ENCODE measurements around the gene TMBIM1. TPM values are rescaled to one million over a fixed set of nuclear protein-coding genes. Genes with fewer than 3 reads are reported as not detected.

The TMBIM1 gene
- total RNA-seq, 6 donors from 2014 or later = 112 to 359 (median 236) TPM

GRCh38 chr2:218298314-218298875, 6.1 kb upstream of the TMBIM1 start:
- no peaks in the 10 kb centered on the region for H3K9me3 ChIP-seq
- ATAC-seq (ENCODE audit: low FRiP score in 2 of 2) = no peak
- peak overlapping the region; percentile 52 to 99 (median 60) for H3K27ac ChIP-seq
- no peaks in the 10 kb centered on the region for H3K36me3 ChIP-seq
- no peak overlapping the region for H3K4me3 ChIP-seq
- no peak for DNase-seq
- H3K4me1 ChIP-seq = peaks cover 28 to 39% (median 30%) of the 10 kb centered on the region in 4 donors
- no peaks in the 10 kb centered on the region for H3K27me3 ChIP-seq
- peak in 1 of 2 donors; percentile 2 for TF ChIP-seq POLR2AphosphoS5 (IDR thresholded peaks at IDR 0.05)
- no peak for TF ChIP-seq POLR2A (IDR thresholded peaks at IDR 0.05)
- TF ChIP-seq CTCF (IDR thresholded peaks at IDR 0.05) = no peak
- 73 to 86% methylated on average over 6 of the region's 6 CpGs for WGBS, 2 donors

- TF ChIP-seq CTCF (IDR thresholded peaks at IDR 0.05) = no peak
- TF ChIP-seq POLR2A (IDR thresholded peaks at IDR 0.05) = no peak
- TF ChIP-seq POLR2AphosphoS5 (IDR thresholded peaks at IDR 0.05) = no peak
- no peak for TF ChIP-seq EP300 (IDR thresholded peaks at IDR 0.05)
- H3K27me3 ChIP-seq = no peaks in the 10 kb centered on the region
- peaks cover 38 to 49% (median 39%) of the 10 kb centered on the region in 4 donors for H3K4me1 ChIP-seq
- H3K9me3 ChIP-seq = no peaks in the 10 kb centered on the region
- H3K27ac ChIP-seq = peak overlapping the region in 3 of 4 donors; percentile 49 to 99 (median 55)
- ATAC-seq (ENCODE audit: low FRiP score in 2 of 2) = no peak
- 87 to 88% methylated on average over 7 of the region's 7 CpGs for WGBS, 2 donors
- DNase-seq = no peak
- no peak overlapping the region for H3K4me3 ChIP-seq
- H3K36me3 ChIP-seq = no peaks in the 10 kb centered on the region
Measured at GRCh38 chr2:218296847-218297246, 4.5 kb upstream of the TMBIM1 start.

- 60 to 70% methylated on average over 1 of the region's 1 CpG for WGBS, 2 donors
- no peak for DNase-seq
- Histone ChIP-seq H3K9me3 (no peaks in the 10 kb centered on the region), H3K27ac (peak overlapping the region in 3 of 4 donors; percentile 9 to 99 (median 85)), H3K27me3 (no peaks in the 10 kb centered on the region), H3K4me3 (no peak overlapping the region), H3K36me3 (no peaks in the 10 kb centered on the region), H3K4me1 (peaks cover 34 to 52% (median 39%) of the 10 kb centered on the region in 4 donors)
- ATAC-seq (ENCODE audit: low FRiP score in 2 of 2) = no peak
- TF ChIP-seq EP300 (IDR thresholded peaks at IDR 0.05) (no peak), POLR2A (IDR thresholded peaks at IDR 0.05) (no peak), POLR2AphosphoS5 (IDR thresholded peaks at IDR 0.05) (no peak), CTCF (IDR thresholded peaks at IDR 0.05) (no peak)
Measured at GRCh38 chr2:218296200-218296599, 3.9 kb upstream of the TMBIM1 start.

GRCh38 chr2:218295029-218295428, 2.7 kb upstream of the TMBIM1 start:
- DNase-seq (no peak), ATAC-seq (ENCODE audit: low FRiP score in 2 of 2) (peak in 1 of 2 donors; percentile 8)
- no peaks in the 10 kb centered on the region for H3K9me3 ChIP-seq
- H3K36me3 ChIP-seq = no peaks in the 10 kb centered on the region
- H3K27me3 ChIP-seq = no peaks in the 10 kb centered on the region
- TF ChIP-seq EP300 (IDR thresholded peaks at IDR 0.05) (peak in 1 of 4 donors; percentile 31), POLR2A (IDR thresholded peaks at IDR 0.05) (no peak), CTCF (IDR thresholded peaks at IDR 0.05) (no peak)
- H3K4me1 ChIP-seq = peaks cover 40 to 61% (median 49%) of the 10 kb centered on the region in 4 donors
- H3K4me3 ChIP-seq = no peak overlapping the region
- H3K27ac ChIP-seq = peak overlapping the region; percentile 78 to 99 (median 91)
- WGBS, 2 donors = 31 to 46% methylated on average over 4 to 7 of the region's 7 CpGs

GRCh38 chr2:218294430-218295022, 2.2 kb upstream of the TMBIM1 start:
- Histone ChIP-seq H3K4me1 (peaks cover 45 to 66% (median 54%) of the 10 kb centered on the region in 4 donors), H3K27me3 (no peaks in the 10 kb centered on the region), H3K36me3 (no peaks in the 10 kb centered on the region), H3K9me3 (no peaks in the 10 kb centered on the region), H3K4me3 (no peak overlapping the region), H3K27ac (peak overlapping the region; percentile 78 to 99 (median 91))
- WGBS, 2 donors = 60 to 69% methylated on average over 5 of the region's 5 CpGs
- ATAC-seq (ENCODE audit: low FRiP score in 2 of 2) (no peak), DNase-seq (no peak)
- no peak for TF ChIP-seq CTCF (IDR thresholded peaks at IDR 0.05)
- no peak for TF ChIP-seq POLR2AphosphoS5 (IDR thresholded peaks at IDR 0.05)
- TF ChIP-seq POLR2A (IDR thresholded peaks at IDR 0.05) = no peak
- no peak for TF ChIP-seq EP300 (IDR thresholded peaks at IDR 0.05)
